Measurements from ENCODE around the gene E2F8. TPM values are rescaled to one million over a fixed set of nuclear protein-coding genes. Genes with fewer than 3 reads are reported as not detected.

Gene E2F8
- polyA plus RNA-seq, 10 donors = 13.6 to 26.5 (median 19.8) TPM

DNA sequence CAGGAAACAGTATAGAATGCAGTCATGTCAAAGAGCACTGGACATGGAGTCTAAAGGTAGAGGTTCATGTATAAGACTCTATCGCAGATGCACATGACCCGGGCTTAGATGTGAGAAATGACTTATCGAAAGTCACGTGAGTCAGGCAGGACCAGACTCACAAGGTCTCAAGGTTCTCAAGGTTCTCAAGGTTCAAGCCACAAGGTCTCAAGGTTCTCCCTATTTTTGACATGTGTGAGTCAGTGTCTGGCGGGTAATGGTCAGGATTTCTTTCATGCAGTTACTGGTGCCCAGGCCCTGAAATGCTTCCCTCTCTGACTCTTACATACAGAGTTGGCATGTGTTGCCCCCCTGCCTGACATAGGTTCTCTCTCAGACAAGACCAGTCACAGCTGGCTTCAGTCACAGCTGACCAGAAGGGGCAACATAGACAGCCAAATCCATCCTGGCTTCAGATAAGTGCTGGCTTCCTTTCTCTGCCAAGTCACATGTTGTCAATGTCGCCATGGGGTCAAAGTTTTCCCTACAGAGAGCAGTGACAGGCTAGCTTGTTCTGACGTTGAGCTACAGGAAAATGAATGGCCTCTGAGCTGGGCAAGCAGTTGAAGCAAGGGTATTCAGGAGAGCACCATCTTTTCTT, 49.1 kb downstream of the E2F8 start:
- DNase-seq = peak in 2 of 3 donors; percentile 15 to 31

DNA sequence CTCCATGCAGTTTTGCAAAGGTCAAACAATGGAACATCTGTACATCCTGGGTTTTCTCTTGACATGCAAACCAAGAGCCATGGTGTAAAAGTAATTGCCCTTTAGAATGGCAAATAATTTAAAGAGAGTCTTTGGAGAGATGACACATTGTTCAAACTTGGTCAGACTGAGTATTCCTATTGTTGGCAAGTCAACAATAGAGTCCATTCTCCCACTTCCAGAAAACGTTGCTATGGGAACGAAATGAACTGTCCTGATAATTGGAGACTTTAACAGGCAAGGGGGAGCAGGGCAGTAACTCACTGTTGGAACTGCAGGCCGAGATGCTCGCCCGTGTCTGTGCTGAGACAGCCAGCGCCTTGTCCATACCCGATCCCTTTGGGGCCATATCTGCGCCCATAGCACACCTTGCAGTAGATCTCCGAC, 52.9 kb downstream of the E2F8 start:
- no peak for DNase-seq

DNA sequence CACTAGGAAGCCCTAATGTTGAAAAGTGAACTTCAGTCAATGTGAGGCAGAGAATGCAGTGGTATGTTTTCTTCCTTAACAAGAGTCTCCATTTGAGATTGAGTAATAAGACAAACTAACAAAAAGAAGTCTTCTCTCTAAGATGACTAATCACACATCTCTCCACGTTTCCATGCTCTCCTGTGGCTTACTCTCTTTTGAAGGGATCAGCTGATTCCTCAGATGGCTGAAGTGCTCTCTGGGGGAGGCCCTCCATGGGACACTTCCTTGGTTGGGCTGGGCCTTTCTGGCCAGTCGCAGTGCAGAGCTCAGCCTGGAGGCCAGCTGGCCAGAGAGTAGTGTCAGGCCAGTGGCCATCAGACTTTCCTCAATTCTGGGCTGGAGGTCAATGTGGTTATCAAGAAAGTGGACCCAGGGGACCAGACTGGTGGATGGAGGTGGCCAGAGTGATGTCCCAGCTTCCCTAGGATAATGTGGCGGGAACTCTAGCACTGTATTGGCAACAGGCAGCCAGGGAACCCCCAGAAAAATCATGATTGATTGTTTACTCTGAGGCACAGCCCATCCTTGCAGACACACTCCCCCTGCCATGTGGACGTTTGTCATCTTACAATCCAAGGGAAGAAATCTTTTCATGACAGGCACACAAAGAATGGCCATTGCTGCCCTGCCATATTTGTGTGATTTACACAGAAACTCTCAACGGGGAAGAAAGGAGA, 53.5 kb downstream of the E2F8 start:
- no peak for DNase-seq

DNA sequence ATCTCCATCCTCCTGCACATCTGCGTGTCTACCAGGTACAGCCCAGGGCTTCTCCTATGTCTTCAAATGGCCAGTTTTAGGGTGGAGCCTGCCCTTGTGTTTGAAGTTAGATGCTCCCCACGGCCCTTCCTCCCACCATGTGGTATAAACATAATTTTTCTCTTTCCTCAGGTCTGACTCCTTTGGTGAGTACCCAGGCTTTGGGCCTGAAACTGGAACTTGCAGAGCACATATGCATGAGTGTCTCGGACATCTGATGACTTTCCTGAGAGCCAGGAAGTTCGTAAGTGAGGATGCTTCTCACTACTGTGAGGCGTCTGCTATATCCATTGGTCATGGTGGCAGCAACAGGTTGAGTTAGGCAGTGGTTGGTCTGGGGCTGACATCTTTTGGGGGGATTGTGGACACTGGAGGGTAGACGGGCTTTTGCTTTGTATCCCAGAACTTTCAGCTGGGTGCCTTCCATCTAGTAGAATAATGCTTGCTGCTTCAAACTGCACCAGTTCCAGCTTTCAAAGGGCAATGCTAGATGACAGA, 55.2 kb downstream of the E2F8 start:
- no peak for DNase-seq

DNA sequence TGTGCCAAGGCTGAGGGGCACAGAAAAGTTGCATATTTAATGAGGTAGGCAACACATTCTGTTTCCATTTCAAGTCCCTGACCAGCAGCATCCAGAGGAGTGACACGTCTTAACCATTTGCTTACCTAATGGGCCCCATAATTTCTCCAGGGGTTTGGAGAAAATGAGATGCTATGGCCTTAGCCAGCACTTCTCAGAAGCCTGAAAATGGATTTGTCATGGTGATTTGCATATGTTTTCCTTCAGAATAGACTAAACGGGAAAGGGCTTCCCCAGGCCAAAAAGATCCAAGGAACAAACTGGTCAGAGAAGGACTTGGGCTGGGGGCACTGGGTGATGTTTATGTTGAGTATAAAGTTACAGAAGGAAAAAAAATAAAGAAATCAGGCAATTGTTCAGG, 55.7 kb downstream of the E2F8 start:
- no peak for DNase-seq

DNA sequence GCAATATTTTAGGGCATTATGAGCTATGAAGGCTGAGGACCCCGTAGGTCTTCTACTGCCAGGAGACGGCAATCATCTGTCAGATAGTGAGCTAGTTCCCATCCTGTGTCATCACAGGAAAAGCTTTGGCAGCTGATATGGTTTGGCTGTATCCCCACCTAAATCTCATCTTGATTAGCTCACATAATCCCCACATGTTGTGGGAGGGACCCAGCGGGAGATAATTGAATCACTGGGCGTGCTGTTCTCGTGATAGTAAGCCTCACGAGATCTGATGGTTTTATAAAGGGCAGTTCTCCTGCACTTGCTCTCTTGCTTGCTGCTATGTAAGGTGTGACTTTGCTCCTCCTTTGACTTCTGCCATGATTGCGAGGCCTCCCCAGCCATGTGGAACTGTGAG, 57.1 kb downstream of the E2F8 start:
- peak in 1 of 3 donors; percentile 35 for DNase-seq

DNA sequence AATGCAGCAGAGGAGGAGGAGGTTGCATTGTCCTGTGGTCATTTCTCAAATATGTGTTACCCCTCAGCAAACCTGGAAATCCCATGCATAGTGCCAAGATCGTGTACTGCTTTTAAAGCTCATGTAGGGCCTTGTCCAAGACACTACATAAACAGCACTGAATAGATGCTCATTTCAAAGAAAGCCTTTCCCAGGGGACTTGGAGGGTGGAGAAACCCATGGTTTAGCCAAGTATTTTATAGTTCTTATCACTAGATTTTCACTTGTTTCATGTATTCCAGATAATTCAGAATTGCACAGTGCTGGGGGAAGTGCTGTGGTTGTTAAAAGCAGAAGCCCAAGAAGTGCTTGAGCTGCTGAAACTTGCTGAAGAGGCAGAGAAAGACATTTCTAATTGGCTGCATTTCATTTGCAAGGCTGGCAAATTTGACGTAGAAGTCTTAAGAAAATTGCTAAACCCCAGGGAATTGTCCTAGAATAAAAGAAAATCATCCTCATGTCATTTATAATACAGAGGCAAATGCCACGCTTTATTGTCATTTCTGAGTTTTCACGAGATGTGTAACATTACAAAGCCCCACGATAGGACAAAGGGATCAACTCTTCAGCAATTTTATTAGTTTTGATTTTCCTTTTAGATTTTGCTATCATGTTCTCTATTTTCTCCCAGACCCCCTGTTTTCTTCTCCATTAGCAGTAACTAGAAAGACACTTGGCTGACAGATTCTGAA, 59.0 kb downstream of the E2F8 start:
- peak in 1 of 3 donors; percentile 31 for DNase-seq

DNA sequence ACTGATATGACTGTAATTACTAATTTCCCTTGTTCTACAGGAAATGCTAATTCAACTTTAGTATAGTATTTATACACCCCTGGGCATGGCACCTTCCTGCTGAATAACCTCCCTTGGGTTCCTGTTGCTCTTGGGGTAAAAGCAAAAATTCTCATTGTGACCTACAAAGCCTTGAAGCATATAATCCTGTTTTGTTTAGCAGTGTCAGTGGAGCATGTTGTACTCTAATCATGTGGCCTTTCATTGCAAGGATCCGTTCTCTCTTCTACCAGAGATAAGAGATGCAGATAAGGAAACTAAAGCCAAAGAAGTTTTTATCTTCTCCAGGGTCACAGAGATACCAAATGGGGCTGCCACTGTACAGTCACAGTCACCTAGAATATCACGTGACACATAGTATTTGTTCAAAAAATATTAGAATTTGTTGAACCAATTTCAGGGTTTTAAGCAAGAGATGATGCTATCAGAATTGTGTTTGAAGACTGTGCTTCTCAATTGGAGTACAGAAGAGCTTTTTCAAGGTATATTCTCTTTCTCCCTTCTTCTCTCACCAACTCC, 64.0 kb downstream of the E2F8 start:
- DNase-seq = no peak

Other genes starting within 250 kb of the E2F8 start
- not detected for gene MRGPRX2, start 180.2 kb downstream of the E2F8 start, polyA plus RNA-seq (ENCODE audit: insufficient read length in 10 of 10)
- gene ZDHHC13, start 123.8 kb downstream of the E2F8 start, polyA plus RNA-seq (ENCODE audit: insufficient read length in 10 of 10) = 10 to 100 TPM in 1 of 10 donors, 1 to 10 TPM in 9; 5.2 to 10.3 (median 7.4) TPM
- gene CSRP3, start 39.0 kb downstream of the E2F8 start, polyA plus RNA-seq (ENCODE audit: insufficient read length in 10 of 10) = 100 to 1,000 TPM; 323 to 912 (median 645) TPM